ENCODE measurements around the gene NELL1. TPM values are rescaled to one million over a fixed set of nuclear protein-coding genes. Genes with fewer than 3 reads are reported as not detected.

The NELL1 gene
- total RNA-seq, 1 experiment from 2014 or later = not detected

- DNase-seq (ENCODE audit: low read depth, low spot score) = no peak
- ChIA-PET CTCF (no interaction called here), POLR2A (no interaction called here)
- no peaks in the 10 kb centered on the region for H3K9me3 ChIP-seq (ENCODE audit: control insufficient read depth, insufficient read depth, low read depth, low read length)
- no TSS peak for BruUV-seq (replicated peaks)
- intact Hi-C loops (cut with micrococcal nuclease; ENCODE audit: unreplicated experiment) (no loop called here), in situ Hi-C loops (cut with HindIII; ENCODE audit: low pct_unique_long_range_greater_than_20kb, low sequenced_read_pairs) (no loop called here)
- TF ChIP-seq REST (IDR thresholded peaks at IDR 0.05; ENCODE audit: insufficient read depth in 1 of 2, low read depth in 2 of 2, low read length in 1 of 2) = no peak
- TF ChIP-seq POLR2AphosphoS5 (IDR thresholded peaks at IDR 0.05; ENCODE audit: low read depth, low read length) = no peak
- TF ChIP-seq TCF7L2 (IDR thresholded peaks at IDR 0.05; ENCODE audit: low read depth, low read length) = no peak
- no peak for TF ChIP-seq CTCF (IDR thresholded peaks at IDR 0.05)
- no peak for TF ChIP-seq SIN3A (IDR thresholded peaks at IDR 0.05; ENCODE audit: borderline replicate concordance, insufficient read depth, low read depth, low read length)
- no peak overlapping the region for H3K27ac ChIP-seq (ENCODE audit: low read length)
- no peak for ATAC-seq
- no peak overlapping the region for H3K4me3 ChIP-seq (ENCODE audit: low read depth in 2 of 2, low read length in 2 of 2)
- no peaks in the 10 kb centered on the region for H3K36me3 ChIP-seq (ENCODE audit: control insufficient read depth, insufficient read depth, low read length)
- no peaks in the 10 kb centered on the region for H3K27me3 ChIP-seq (ENCODE audit: control insufficient read depth, insufficient read depth, low read length)
- no peaks in the 10 kb centered on the region for H3K4me1 ChIP-seq (ENCODE audit: control insufficient read depth, insufficient read depth, low read length)
These were observed 348.9 kb downstream of the NELL1 start for GRCh38 chr11:21018248-21018647.

GRCh38 chr11:21026685-21027084, 357.3 kb downstream of the NELL1 start:
- no peak overlapping the region for H3K27ac ChIP-seq (ENCODE audit: low read length)
- in situ Hi-C loops (cut with HindIII; ENCODE audit: low pct_unique_long_range_greater_than_20kb, low sequenced_read_pairs) (no loop called here), intact Hi-C loops (cut with micrococcal nuclease; ENCODE audit: unreplicated experiment) (no loop called here)
- no peak for TF ChIP-seq POLR2AphosphoS5 (IDR thresholded peaks at IDR 0.05; ENCODE audit: low read depth, low read length)
- no peak for TF ChIP-seq SIN3A (IDR thresholded peaks at IDR 0.05; ENCODE audit: borderline replicate concordance, insufficient read depth, low read depth, low read length)
- no peak for TF ChIP-seq REST (IDR thresholded peaks at IDR 0.05; ENCODE audit: insufficient read depth in 1 of 2, low read depth in 2 of 2, low read length in 1 of 2)
- no peak for TF ChIP-seq CTCF (IDR thresholded peaks at IDR 0.05)
- TF ChIP-seq TCF7L2 (IDR thresholded peaks at IDR 0.05; ENCODE audit: low read depth, low read length) = no peak
- DNase-seq (ENCODE audit: low read depth, low spot score) = no peak
- no peak for ATAC-seq
- no peaks in the 10 kb centered on the region for H3K36me3 ChIP-seq (ENCODE audit: control insufficient read depth, insufficient read depth, low read length)
- BruUV-seq (replicated peaks) = no TSS peak
- H3K4me3 ChIP-seq (ENCODE audit: low read depth in 2 of 2, low read length in 2 of 2) = no peak overlapping the region
- ChIA-PET POLR2A (no interaction called here), CTCF (no interaction called here)
- H3K27me3 ChIP-seq (ENCODE audit: control insufficient read depth, insufficient read depth, low read length) = no peaks in the 10 kb centered on the region
- no peaks in the 10 kb centered on the region for H3K4me1 ChIP-seq (ENCODE audit: control insufficient read depth, insufficient read depth, low read length)
- H3K9me3 ChIP-seq (ENCODE audit: control insufficient read depth, insufficient read depth, low read depth, low read length) = no peaks in the 10 kb centered on the region
